GM18873 (cell line): ENCODE measurements around the gene APOL4.
"Not testable (repeated sequence)": the region's sequence is repeated elsewhere in the genome, so short reads cannot be mapped to it uniquely, and the experiment has no call there.

Source experiments
- ATAC-seq: cut with Tn5 transposase; IDR thresholded peaks from one replicate; pipeline ENCODE4 v1.9.1; 2021; ENCODE audit warnings: mild to moderate bottlenecking, moderate library complexity, moderate number of reproducible peaks; ENCODE audit not compliant: unreplicated experiment, low FRiP score

Gene APOL4

GRCh38 chr22:36209488-36209908 lies 7.9 kb upstream of the APOL4 start:
- not testable (repeated sequence) for ATAC-seq

- no peak for ATAC-seq
Observed at GRCh38 chr22:36208914-36209313, 7.3 kb upstream of the APOL4 start.

GRCh38 chr22:36208162-36208765 lies 6.7 kb upstream of the APOL4 start:
- no peak for ATAC-seq

DNA sequence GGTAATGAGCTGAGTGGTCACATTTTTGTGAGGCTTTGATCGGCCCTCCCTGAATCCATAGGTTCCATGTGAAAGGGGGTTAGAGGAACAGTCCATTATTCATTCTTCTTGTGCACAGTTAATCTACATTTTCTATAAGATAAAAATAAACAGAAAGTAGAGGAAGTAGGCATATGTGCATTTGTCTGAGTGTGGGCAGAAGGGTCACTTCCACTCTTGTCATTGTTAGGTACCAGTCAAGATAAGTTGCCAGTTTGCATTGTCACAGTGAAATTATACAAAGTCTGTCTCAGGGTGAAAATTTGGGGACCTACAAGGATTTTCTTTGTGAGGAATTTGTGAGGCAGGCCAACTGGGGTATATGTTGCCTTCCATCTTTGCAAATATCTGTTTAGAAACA lies 4.6 kb upstream of the APOL4 start:
- ATAC-seq, result no peak

GRCh38 chr22:36205573-36205972 lies 4.0 kb upstream of the APOL4 start:
- not testable (repeated sequence) for ATAC-seq

DNA sequence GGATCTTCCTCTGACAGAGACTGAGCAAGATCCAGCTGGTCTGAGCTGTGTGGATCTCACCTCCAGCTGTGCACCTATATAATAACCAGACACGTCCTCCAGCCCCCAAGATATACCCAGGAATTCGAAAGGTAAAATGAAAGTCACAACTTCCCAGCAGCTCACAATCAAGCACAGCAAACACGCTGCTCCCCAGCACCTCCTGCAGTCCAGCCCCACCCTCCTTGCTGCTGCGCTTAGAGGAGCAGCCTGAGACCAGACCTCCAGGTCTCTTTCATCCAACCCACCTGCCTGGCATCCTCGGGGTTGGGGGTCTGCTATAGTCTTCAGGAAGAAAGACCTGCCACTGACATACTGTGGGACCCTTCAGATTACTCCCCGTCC lies 3.0 kb upstream of the APOL4 start:
- ATAC-seq, result no peak

GRCh38 chr22:36204001-36204631 lies 2.5 kb upstream of the APOL4 start:
- no peak for ATAC-seq

DNA sequence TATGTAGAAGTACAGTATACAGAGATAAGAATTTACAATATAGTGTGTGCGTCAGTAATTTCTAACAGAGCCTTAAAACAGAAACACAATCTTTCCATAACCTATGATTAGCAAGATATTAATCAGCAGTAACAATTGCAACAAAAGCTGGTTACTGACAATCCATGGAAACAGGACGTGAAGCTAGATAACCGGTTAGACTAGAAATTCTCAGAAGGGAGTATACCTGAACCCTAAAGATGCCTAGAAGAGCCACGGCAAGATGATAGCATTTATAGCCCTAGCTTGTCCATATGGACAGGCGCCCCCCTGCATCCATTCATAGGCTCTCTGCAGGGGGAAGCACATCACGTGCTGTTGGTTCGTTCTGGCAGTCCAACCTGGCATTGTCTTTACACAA lies 1.8 kb upstream of the APOL4 start:
- ATAC-seq, result not testable (repeated sequence)

DNA sequence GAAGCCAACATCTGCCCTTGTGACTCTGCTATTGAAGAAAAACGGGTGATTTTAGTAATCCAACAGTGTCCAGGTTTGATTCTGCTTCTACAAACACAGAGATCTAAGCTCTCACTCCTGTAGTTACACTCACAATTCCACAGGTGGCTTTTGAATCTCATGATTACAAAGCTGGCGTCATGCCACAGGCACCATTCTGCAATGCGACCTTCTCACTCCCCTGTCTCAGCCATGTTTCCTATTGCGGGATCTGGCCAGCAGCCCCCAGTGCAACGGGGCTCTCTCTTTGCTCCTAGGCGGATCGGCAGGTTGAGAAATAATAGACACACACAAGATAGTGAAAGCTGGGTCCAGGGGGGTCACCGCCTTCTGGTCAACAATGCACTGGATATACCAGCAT lies 1.3 kb upstream of the APOL4 start:
- ATAC-seq, result not testable (repeated sequence)

GRCh38 chr22:36201025-36201424 lies 584 bp downstream of the APOL4 start:
- ATAC-seq, result not testable (repeated sequence)

- no peak for ATAC-seq
Observed at GRCh38 chr22:36199001-36199551, 2.5 kb downstream of the APOL4 start.

- ATAC-seq, result no peak
Observed at GRCh38 chr22:36198536-36198935, 3.1 kb downstream of the APOL4 start.

- no peak for ATAC-seq
Observed at GRCh38 chr22:36197514-36198146, 4.0 kb downstream of the APOL4 start.

- ATAC-seq, result no peak
Observed at GRCh38 chr22:36197065-36197440, 4.6 kb downstream of the APOL4 start.

DNA sequence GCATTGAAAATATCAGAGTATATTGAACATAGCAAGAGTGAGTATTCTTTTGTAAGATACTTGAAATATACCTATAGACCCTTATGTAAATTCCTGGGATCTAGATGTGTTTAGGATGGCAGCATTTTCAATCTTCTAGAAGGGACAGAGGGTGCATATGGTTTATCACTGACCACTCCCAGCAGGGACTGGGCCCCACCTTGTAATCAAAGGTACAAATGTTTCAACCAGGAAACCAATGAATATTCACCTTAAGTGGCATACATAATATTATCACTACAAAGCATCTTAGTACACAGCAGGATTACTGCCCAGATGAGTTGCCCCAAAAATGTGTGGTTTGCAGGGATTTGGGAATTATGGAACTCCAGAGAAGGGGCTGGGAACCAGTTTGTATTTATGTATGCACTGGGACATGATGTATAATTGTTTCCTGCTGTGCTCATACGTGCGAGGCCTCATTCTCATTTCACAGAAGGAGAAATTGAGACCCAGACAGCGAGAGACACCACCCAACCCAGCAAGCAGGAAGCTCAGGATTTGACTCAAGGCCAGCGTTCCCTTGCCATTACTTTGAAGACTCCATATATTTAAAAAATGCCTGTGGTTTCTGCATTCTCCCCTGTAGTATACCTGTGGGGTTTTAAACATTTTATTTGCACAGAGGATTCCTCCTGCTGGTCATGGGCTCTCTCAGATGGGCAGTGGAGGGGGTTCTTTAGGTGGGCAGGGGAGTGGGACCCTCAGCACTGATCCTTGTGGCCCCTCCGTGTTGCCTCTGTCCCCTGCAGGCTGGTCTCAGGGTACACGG lies 5.2 kb downstream of the APOL4 start:
- ATAC-seq, result no peak

DNA sequence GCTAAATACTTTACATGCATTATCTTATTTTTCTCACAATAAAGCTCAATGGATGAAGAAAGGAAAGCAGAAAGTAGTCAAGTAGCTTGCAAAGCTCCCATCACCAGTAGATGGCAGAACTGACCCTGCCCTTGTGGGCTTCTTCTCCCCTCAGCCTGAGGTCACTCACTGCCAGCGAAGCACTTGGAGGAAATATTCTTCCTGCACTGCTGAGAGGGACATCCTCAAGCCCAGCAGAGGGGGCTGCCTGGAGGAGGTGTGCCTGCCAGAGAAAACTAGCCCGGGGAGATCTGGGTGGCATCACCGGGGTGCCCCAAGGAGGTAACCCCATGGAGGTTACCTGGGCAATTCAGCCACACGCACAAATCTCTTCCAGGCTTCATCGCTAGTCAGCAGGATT lies 6.6 kb downstream of the APOL4 start:
- ATAC-seq, result no peak

DNA sequence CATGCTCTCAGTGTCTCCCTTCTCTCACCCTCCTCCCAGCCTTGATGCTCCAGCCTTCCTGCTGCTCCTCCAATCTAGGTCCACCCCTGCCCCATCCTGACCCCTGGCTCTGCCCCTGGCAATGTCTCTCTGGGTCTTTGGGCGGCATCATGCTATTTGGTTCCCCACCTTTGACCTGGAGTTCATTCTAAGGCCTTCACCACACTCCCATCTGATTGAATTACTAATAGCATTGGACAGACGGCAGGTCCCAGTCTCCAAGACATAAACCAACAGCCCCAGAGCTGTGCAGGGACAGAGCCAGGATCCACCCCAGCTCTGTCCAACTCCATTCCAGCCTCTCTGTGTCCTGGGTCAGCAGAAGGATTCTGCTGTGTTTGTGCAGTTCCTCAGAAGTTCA lies 7.2 kb downstream of the APOL4 start:
- no peak for ATAC-seq

DNA sequence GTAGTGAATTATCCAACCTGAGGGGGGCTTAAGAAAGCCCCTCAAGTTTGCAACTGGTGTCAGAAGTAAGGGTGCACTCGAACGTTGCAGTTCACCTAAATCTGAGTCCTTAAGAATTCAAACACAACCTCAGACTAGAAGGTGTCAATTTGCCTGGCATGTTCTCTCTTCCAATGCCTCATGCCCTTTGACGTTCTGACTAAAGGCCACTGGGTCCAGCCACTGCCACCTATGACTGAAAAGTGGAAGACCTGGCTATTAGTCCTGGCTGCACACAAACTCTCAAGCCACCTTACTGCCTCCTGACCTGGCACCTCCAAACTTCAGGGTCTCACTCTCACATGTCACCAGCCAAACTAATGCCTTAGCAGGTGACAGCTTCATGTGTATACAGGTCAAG lies 8.0 kb downstream of the APOL4 start:
- no peak for ATAC-seq

GRCh38 chr22:36193171-36193570 lies 8.4 kb downstream of the APOL4 start:
- no peak for ATAC-seq

DNA sequence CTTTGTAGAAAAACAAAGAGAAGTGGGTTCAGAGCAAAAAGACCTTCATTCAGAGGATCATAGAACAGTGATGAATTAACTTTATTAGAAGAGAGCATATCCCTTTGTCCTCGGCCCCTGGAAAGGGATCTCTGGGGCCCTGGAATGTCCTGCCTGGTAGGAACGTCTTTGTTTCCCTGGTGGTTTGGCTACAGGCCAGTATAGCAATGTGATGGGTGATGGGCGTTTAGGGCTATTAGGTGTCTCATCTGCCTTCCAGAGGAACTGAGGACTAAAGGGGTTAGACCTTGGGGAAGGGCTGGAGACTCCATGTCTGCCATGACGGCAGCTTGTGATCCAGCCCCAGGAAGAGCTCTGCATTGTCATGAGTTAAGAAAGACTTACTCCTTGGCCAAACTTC lies 9.1 kb downstream of the APOL4 start:
- ATAC-seq, result no peak
